Adrenal gland (tissue), 5 donors: ENCODE measurements around the gene TULP4.

Source experiments
- POLR2A ChIP-seq, 2 donors: fragments of 450-650 bp; IDR thresholded peaks; one replicate each; pipeline ENCODE4 v1.6.1; 2017; ENCODE audit warnings: antibody characterized with exemption in 2 of 2, mild to moderate bottlenecking in 2 of 2, moderate library complexity in 1 of 2
- TF ChIP-seq, protein P1 (sequence below), 6 experiments: fragments of 450-650 bp in 4 of 6; fragments of 200-600 bp in 2 of 6; sonication (generic) in 1 of 6; IDR thresholded peaks; 1 replicate in 5 of 6; 2 replicates in 1 of 6; pipeline versions ENCODE4 v1.5.1 to v1.8.0; 2016 to 2021; ENCODE audit warnings: antibody characterized with exemption in 6 of 6, mild to moderate bottlenecking in 2 of 6, moderate library complexity in 1 of 6
- donor health status: DM: no; HTN: no; CAD: no.

DNA sequence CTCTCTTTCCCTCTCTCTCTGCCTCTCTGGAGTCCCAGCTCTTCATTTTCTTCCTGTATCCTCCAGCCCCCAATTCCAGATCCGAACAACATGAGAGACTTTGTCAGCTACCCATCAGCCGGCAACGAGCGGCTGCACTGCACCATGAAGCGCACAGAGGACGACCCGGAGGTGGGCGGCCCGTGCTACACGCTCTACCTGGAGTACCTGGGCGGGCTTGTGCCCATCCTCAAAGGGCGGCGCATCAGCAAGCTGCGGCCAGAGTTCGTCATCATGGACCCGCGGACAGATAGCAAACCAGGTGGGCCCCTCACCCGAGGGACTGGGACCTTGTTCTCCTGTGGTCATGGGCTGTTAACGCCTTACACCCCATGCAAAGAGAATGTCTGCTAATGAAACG is 168.7 kb downstream of the TULP4 start:
- TF ChIP-seq POLR2A (IDR thresholded peaks at IDR 0.05): no peak
- TF ChIP-seq, protein P1, sequence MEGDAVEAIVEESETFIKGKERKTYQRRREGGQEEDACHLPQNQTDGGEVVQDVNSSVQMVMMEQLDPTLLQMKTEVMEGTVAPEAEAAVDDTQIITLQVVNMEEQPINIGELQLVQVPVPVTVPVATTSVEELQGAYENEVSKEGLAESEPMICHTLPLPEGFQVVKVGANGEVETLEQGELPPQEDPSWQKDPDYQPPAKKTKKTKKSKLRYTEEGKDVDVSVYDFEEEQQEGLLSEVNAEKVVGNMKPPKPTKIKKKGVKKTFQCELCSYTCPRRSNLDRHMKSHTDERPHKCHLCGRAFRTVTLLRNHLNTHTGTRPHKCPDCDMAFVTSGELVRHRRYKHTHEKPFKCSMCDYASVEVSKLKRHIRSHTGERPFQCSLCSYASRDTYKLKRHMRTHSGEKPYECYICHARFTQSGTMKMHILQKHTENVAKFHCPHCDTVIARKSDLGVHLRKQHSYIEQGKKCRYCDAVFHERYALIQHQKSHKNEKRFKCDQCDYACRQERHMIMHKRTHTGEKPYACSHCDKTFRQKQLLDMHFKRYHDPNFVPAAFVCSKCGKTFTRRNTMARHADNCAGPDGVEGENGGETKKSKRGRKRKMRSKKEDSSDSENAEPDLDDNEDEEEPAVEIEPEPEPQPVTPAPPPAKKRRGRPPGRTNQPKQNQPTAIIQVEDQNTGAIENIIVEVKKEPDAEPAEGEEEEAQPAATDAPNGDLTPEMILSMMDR (IDR thresholded peaks at IDR 0.05): no peak
